Spinal cord (tissue), 10 donors: ENCODE data around the gene MBD3L1. TPM values are rescaled to one million over a fixed set of nuclear protein-coding genes. Genes with fewer than 3 reads are reported as not detected.

Experiments used
- DNase-seq, 6 donors: peaks; one replicate each; pipeline versions ENCODE4 v3.0.0 to v3.0.0-alpha.2; 2013 to 2015; ENCODE audit warnings: low spot score in 6 of 6, low read depth in 4 of 6
- H3K27ac ChIP-seq: one replicate; pipeline ENCODE4 v1.5.1; 2013; ENCODE audit warnings: low read depth, low read length, control low read depth
- H3K27me3 ChIP-seq: one replicate; pipeline ENCODE4 v1.6.1; 2013; ENCODE audit warnings: low read length; ENCODE audit not compliant: control insufficient read depth, insufficient read depth
- H3K36me3 ChIP-seq: one replicate; pipeline ENCODE4 v1.6.1; 2013; ENCODE audit warnings: low read length; ENCODE audit not compliant: control insufficient read depth, insufficient read depth
- H3K4me1 ChIP-seq: one replicate; pipeline ENCODE4 v1.6.1; 2013; ENCODE audit warnings: low read length; ENCODE audit not compliant: control insufficient read depth, insufficient read depth
- H3K4me3 ChIP-seq: one replicate; pipeline ENCODE4 v1.5.1; 2013; ENCODE audit warnings: low read depth, low read length, control low read depth
- H3K9me3 ChIP-seq: one replicate; pipeline ENCODE4 v1.6.1; 2013; ENCODE audit warnings: low read length; ENCODE audit not compliant: control insufficient read depth, insufficient read depth
- WGBS: methylation state at CpG from one replicate; pipeline ENCODE4 v1.1.5; 2013; ENCODE audit warnings: missing lambda C conversion rate; ENCODE audit not compliant: insufficient coverage; 5-methylcytosine and 5-hydroxymethylcytosine counted together
- polyA plus RNA-seq, 2 donors: library from polyadenylated mRNA; unstranded; fragments of 120-200 nt; gene quantifications; one replicate each; pipeline ENCODE4 v1.2.1, GENCODE V29; 2013; ENCODE audit not compliant: insufficient read length in 2 of 2
- total RNA-seq, 2 donors: library from RNA; depleted of rRNA in 1 of 2; stranded (reverse); fragments of 120-200 nt in 1 of 2; fragments of >200 nt in 1 of 2; gene quantifications; one replicate each; pipeline versions ENCODE4 v1.2.3 to v1.2.4, GENCODE V29; 2013 to 2014
- donor health status: healthy.

MBD3L1 gene
- total and polyA plus RNA-seq, 4 donors, result not detected

- H3K27ac ChIP-seq, result no peak overlapping the region
- WGBS, result no CpG with 5 or more reads among the region's 6 CpGs
- H3K27me3 ChIP-seq, result no peaks in the 10 kb centered on the region
- H3K36me3 ChIP-seq, result no peaks in the 10 kb centered on the region
- no peak for DNase-seq
- peaks cover 4% of the 10 kb centered on the region for H3K9me3 ChIP-seq
- H3K4me1 ChIP-seq, result no peaks in the 10 kb centered on the region
- H3K4me3 ChIP-seq, result no peak overlapping the region
These were observed 45.9 kb downstream of the MBD3L1 start for GRCh38 chr19:8877854-8878705.

DNA sequence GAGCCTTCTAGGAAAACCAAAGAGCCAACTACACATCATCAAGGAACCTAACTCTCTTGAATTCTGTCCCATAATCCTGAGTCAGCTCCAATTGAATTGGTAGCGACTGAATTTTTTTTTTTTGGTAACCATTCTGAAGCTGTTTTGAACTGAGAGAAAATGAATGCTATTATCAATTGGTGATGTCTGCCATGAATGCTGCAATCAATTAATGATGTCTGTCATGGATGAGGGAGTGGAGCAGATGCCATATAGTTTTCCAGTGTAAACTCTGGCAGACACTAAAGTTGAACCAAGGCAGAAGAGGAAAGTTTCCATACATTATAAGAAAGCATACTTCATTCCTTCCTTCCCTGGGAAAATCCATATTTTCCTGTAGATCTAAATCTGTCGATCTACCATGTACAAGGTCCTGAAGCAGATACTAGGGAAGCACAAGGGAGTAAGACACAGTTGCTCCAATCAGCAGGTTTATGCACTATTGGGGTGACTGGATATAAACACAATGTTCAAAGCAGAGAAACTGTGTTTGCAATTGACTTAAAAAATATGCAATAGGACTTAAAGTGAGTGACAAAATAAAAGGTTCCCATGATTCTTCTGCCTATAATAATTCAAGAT, 48.8 kb downstream of the MBD3L1 start:
- Histone ChIP-seq H3K27me3 (no peaks in the 10 kb centered on the region), H3K4me1 (no peaks in the 10 kb centered on the region), H3K4me3 (no peak overlapping the region), H3K36me3 (no peaks in the 10 kb centered on the region), H3K9me3 (peaks cover 4% of the 10 kb centered on the region), H3K27ac (no peak overlapping the region)
- 100% methylated on average over 1 of the region's 2 CpGs for WGBS
- DNase-seq, result no peak

DNA sequence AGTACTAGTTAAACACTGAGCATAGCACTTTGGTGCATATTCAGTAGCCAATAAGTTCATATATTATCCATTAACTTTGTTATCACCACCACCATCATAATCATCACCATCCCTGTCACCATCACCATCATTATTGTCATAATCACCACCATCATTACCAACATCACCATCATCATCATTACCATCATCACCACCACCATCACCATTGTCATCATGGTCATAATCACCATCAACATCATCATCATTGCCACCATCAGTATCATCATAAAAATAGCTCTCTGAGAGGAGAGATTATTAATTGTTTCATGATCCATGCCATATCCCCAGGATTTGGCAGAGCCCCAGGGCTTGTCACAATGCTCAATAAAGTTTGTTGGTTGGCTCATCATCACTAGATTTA, 49.3 kb downstream of the MBD3L1 start:
- Histone ChIP-seq H3K9me3 (peaks cover 4% of the 10 kb centered on the region), H3K4me1 (no peaks in the 10 kb centered on the region)

GRCh38 chr19:8884416-8884815, 52.2 kb downstream of the MBD3L1 start:
- no peaks in the 10 kb centered on the region for H3K36me3 ChIP-seq
- H3K4me1 ChIP-seq, result no peaks in the 10 kb centered on the region
- H3K27me3 ChIP-seq, result no peaks in the 10 kb centered on the region
- H3K4me3 ChIP-seq, result no peak overlapping the region
- peaks cover 4% of the 10 kb centered on the region for H3K9me3 ChIP-seq
- no peak for DNase-seq
- no peak overlapping the region for H3K27ac ChIP-seq

More for the DNA sequence above, 49.3 kb downstream of the MBD3L1 start:
- H3K36me3 ChIP-seq, result no peaks in the 10 kb centered on the region
- no peaks in the 10 kb centered on the region for H3K27me3 ChIP-seq
- DNase-seq, result no peak
- no peak overlapping the region for H3K27ac ChIP-seq
- no peak overlapping the region for H3K4me3 ChIP-seq

DNA sequence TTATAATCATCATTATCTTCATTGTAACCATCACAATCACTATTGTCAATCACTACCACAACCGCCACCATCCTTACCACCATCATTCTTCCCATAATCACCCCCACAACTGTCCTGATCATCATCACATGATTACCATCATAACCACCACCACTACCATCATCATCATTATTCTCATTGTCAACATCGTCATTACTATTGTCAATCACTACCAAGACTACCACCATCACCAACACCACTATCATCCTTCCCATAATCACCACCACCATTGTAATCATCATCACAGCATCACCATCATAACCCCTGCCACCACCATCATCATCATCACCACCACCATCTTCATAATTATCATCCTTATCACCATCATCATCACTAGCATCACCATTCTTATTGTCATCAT, 55.2 kb downstream of the MBD3L1 start:
- H3K27ac ChIP-seq, result no peak overlapping the region
- DNase-seq, result no peak
- WGBS, result 60% methylated on average over 2 of the region's 2 CpGs
- no peaks in the 10 kb centered on the region for H3K4me1 ChIP-seq
- no peaks in the 10 kb centered on the region for H3K36me3 ChIP-seq
- no peaks in the 10 kb centered on the region for H3K27me3 ChIP-seq
- H3K9me3 ChIP-seq, result no peaks in the 10 kb centered on the region
- H3K4me3 ChIP-seq, result no peak overlapping the region

- no peaks in the 10 kb centered on the region for H3K27me3 ChIP-seq
- no peak overlapping the region for H3K27ac ChIP-seq
- H3K36me3 ChIP-seq, result no peaks in the 10 kb centered on the region
- H3K9me3 ChIP-seq, result no peaks in the 10 kb centered on the region
- DNase-seq, result no peak
- H3K4me3 ChIP-seq, result no peak overlapping the region
- no peaks in the 10 kb centered on the region for H3K4me1 ChIP-seq
These were observed 58.1 kb downstream of the MBD3L1 start for GRCh38 chr19:8890260-8890659.

Other genes starting within 250 kb of the MBD3L1 start
- 10 to 100 TPM; 32.2 to 98.6 TPM for gene ADAMTS10, start 221.7 kb upstream of the MBD3L1 start, total RNA-seq
- gene ADAMTS10, start 221.7 kb upstream of the MBD3L1 start, polyA plus RNA-seq, result 100 to 1,000 TPM in 1 of 2 donors, 10 to 100 TPM in 1; 68.5 to 115 TPM
- not detected for gene NFILZ, start 201.7 kb upstream of the MBD3L1 start, total RNA-seq
- not detected for gene NFILZ, start 201.7 kb upstream of the MBD3L1 start, polyA plus RNA-seq
- gene ACTL9, start 133.6 kb upstream of the MBD3L1 start, total RNA-seq, result not detected
- not detected for gene ACTL9, start 133.6 kb upstream of the MBD3L1 start, polyA plus RNA-seq
- gene OR2Z1, start 110.7 kb upstream of the MBD3L1 start, total RNA-seq, result not detected
- not detected for gene OR2Z1, start 110.7 kb upstream of the MBD3L1 start, polyA plus RNA-seq
- 10 to 100 TPM; 25.1 to 38.2 TPM for gene ZNF558, start 73 bp upstream of the MBD3L1 start, total RNA-seq
- 10 to 100 TPM; 26.8 to 31.7 TPM for gene ZNF558, start 73 bp upstream of the MBD3L1 start, polyA plus RNA-seq
- gene MUC16, start 178.0 kb downstream of the MBD3L1 start, total RNA-seq, result under 1 TPM; under 0.01 TPM
- not detected for gene MUC16, start 178.0 kb downstream of the MBD3L1 start, polyA plus RNA-seq